Measurements from ENCODE around the gene ZIC1. TPM values are rescaled to one million over a fixed set of nuclear protein-coding genes. Genes with fewer than 3 reads are reported as not detected.

ZIC1 gene
- total RNA-seq, 1 donor, result not detected

DNA sequence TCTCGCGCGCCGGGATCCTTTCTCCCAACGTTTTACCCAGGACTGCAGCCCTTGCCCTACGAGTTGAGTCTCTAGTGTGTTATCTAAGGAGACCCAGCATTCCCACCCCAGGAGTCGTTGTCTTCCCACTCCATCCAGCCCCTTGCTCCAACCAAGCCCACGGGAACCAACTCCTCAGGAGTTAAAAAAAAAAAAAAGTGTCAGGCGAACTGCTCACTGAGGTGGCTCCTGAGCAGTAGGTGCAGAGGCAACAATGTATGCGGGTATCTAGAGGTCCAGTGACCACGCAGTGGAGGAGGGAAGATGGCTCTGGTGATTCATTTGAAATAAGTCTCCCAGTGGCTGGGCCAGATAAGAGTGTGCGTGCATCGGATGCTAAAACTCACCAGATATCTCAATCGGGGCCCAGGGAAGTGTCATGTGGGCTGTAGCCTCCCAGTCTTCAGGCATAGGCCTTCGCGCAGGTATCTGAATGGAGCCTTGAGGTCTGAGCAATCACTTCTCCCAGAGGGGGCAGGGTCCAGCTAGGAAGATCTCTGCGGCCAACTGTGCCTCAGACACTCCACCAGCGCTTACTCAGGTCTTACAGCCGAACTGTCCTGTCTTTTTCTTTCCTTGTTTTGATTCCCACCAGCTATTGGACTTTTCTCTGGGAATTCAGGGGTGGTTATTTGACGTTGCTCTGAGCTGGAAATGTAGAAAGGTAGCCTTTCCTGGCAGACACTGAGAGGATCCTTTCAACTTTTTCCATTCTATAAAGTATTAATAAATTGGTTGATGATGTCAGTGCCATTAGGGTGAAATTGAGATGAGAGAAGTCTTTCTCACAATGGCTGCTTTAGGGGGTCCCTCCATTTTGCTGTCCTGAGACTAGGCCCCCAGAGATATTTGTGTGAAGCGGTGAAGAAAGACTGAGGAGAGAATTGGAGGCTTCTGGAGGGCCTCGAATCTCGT lies 23.8 kb upstream of the ZIC1 start:
- no peak for DNase-seq (ENCODE audit: low read depth)
- TF ChIP-seq, protein P1, sequence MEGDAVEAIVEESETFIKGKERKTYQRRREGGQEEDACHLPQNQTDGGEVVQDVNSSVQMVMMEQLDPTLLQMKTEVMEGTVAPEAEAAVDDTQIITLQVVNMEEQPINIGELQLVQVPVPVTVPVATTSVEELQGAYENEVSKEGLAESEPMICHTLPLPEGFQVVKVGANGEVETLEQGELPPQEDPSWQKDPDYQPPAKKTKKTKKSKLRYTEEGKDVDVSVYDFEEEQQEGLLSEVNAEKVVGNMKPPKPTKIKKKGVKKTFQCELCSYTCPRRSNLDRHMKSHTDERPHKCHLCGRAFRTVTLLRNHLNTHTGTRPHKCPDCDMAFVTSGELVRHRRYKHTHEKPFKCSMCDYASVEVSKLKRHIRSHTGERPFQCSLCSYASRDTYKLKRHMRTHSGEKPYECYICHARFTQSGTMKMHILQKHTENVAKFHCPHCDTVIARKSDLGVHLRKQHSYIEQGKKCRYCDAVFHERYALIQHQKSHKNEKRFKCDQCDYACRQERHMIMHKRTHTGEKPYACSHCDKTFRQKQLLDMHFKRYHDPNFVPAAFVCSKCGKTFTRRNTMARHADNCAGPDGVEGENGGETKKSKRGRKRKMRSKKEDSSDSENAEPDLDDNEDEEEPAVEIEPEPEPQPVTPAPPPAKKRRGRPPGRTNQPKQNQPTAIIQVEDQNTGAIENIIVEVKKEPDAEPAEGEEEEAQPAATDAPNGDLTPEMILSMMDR (IDR thresholded peaks at IDR 0.05; ENCODE audit: insufficient read depth, low read depth, low read length), result no peak
- no peak overlapping the region for H3K4me3 ChIP-seq (ENCODE audit: low read depth, low read length)

DNA sequence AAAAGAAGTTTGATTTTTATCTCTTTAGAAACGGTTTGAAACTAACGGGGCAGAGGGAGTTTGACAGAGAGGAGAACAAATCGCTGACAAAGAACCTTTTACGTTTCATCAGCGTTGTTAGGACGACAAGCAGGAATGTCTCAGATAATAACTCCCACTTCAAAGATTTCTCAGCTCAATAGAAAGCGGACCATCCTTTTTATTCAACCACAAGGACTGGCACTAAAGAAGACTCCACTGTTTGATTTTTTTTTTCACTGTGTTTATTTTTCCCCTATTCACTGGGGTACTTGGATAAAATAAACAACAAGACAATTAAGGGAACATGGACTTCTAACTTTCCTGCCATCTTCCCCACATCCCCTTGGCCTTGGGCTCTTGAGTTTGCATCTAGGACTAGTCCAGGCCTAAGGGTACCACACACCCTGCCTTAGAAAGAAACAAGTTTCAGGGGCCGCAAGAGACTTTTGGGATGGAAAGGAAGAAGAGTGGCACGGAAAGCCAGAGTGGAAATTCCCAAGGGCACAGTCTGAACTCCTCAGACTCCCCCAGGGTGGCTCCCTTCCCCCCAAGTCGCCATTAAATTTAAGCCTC lies 21.8 kb upstream of the ZIC1 start:
- no peak for DNase-seq (ENCODE audit: low read depth)
- H3K4me3 ChIP-seq (ENCODE audit: low read depth, low read length), result no peak overlapping the region
- TF ChIP-seq, protein P1 (IDR thresholded peaks at IDR 0.05; ENCODE audit: insufficient read depth, low read depth, low read length), result no peak

DNA sequence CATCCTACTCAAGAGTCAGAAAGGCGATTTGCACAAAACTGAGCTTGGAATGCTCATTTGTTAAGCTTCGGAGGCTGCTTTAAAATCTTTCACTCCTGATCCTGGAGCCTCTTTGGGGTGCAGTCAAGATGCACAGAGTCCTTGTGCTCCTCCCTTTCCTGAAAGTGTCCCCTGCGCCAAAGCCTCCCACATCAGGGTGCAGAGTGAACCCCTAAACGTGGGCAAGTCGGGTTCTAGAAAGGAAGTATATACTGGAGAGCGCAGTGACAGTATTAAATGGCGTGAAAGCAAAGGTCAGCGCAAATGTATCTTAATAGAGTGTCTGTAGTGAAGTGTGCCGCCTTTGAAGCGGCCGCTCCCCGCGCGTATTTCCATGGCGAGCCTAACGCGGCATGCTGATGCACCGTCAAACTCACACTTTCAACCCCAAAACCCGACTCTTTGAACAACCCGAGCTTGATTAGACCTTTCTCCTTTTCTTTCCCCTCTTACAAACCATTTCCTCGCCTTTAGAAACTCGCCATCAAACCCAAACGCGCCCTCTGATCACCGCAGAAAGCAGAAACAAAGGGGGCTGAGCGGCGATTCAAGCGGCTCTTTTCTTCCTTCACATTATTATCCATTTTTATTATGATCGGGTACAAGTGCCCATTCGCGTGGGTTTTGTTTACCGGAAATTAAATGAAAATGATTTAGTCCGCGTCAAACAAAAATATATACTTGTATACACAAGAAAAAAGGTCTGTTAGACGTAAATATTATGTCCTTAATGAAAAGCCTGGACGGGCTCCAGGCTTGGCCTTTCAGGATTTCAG lies 21.1 kb upstream of the ZIC1 start:
- DNase-seq (ENCODE audit: low read depth), result no peak
- H3K4me3 ChIP-seq (ENCODE audit: low read depth, low read length), result no peak overlapping the region
- TF ChIP-seq, protein P1 (IDR thresholded peaks at IDR 0.05; ENCODE audit: insufficient read depth, low read depth, low read length), result no peak

DNA sequence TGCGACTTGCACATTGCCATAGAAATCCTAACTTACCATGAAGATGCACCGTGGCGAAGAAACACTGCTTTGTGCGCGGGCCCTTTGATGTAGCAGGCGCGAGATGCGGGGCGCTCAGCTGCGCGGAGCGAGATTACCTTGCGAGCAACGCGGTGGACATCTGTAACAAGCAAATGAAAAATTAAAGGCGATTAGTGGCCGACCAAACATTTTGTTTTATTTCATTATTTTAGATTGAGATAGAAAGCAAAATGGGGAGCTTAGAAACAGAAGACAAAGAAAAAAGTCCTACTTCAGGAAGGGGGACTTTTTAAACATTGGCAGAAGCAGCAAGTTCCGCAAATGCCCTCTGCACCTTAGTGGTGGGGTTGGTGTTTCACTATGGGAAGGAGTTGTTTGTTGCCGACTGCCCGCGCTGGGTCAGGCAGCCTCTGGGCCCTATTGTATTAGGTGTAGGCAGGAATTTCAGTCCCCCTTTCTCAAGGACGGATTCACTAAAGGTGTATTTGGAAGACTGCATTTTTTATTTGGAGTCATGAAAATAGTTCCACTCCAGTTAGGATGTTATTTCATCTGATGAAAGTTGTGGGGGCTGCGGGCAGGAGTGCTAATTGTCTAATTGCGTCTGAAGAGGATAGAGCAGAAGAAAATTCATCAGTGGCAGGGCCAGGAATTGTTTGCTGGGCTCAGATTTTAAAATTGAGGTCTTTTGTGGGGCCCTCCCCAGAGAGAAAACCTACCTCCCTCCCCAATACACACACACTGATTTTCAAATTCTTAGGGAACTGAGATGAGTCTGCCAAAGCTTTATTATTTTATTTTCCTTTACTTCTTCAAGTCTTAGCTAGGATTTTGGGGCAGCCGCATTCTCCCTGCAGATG lies 20.2 kb upstream of the ZIC1 start:
- no peak for DNase-seq (ENCODE audit: low read depth)
- no peak overlapping the region for H3K4me3 ChIP-seq (ENCODE audit: low read depth, low read length)
- TF ChIP-seq, protein P1 (IDR thresholded peaks at IDR 0.05; ENCODE audit: insufficient read depth, low read depth, low read length), result no peak

DNA sequence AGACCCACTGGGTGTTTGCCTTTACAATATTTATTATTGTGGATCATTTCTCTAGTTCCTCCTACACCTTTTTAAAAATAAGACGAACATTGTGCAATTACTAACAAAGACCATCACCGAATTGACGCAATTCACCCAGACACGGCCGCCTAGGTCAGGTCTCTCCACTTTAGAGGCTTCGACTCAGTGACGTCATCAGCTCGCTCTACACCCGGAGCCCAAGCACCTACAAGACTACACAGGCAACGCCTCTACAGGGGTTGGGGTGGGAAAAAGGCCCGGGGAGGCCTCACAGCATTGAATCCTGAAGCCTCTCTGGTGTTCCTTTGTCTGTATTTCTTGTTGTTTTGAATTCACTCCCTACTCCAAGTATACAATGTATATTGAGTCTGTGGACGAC lies 19.4 kb upstream of the ZIC1 start:
- no peak for DNase-seq (ENCODE audit: low read depth)
- TF ChIP-seq, protein P1 (IDR thresholded peaks at IDR 0.05; ENCODE audit: insufficient read depth, low read depth, low read length), result no peak
- H3K4me3 ChIP-seq (ENCODE audit: low read depth, low read length), result no peak overlapping the region
